ENCODE measurements around the gene RGR.

DNA sequence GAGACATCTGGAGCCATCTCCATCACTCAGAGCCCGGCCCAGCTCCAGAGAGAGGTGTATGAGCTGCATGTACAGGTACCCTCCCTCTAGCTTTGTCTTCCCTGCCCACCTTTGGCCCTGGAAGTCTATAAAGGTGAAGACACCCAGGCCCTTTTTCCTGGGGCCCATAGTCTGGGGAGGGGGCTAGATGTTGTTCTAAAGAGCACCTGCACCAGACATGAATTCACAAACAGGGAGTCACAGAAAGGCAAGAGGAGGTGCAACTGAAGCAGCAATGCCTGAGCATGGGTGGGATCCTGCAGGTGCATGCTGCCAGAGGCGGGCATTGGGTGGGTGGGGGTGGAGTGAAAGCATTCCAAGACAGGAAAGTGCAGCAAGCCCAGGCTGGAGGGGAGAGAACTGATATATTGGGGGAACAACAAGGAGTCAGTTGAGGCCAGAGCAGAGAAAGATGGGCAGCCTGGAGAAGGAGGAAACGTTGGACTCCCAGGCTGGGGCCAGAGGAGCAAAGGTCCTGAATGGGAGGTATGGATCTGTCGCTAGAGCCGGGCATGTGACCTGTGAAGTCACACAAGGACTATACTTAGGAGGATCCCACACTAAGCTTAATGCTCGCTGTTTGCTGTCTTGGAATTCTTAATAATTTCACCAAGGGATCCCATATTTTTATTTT lies 38.9 kb upstream of the RGR start:
- no peak for TF ChIP-seq TAF1 (IDR thresholded peaks at IDR 0.05; ENCODE audit: borderline replicate concordance, insufficient read depth, low read length)
- TF ChIP-seq, protein P1, sequence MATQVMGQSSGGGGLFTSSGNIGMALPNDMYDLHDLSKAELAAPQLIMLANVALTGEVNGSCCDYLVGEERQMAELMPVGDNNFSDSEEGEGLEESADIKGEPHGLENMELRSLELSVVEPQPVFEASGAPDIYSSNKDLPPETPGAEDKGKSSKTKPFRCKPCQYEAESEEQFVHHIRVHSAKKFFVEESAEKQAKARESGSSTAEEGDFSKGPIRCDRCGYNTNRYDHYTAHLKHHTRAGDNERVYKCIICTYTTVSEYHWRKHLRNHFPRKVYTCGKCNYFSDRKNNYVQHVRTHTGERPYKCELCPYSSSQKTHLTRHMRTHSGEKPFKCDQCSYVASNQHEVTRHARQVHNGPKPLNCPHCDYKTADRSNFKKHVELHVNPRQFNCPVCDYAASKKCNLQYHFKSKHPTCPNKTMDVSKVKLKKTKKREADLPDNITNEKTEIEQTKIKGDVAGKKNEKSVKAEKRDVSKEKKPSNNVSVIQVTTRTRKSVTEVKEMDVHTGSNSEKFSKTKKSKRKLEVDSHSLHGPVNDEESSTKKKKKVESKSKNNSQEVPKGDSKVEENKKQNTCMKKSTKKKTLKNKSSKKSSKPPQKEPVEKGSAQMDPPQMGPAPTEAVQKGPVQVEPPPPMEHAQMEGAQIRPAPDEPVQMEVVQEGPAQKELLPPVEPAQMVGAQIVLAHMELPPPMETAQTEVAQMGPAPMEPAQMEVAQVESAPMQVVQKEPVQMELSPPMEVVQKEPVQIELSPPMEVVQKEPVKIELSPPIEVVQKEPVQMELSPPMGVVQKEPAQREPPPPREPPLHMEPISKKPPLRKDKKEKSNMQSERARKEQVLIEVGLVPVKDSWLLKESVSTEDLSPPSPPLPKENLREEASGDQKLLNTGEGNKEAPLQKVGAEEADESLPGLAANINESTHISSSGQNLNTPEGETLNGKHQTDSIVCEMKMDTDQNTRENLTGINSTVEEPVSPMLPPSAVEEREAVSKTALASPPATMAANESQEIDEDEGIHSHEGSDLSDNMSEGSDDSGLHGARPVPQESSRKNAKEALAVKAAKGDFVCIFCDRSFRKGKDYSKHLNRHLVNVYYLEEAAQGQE (IDR thresholded peaks at IDR 0.05; ENCODE audit: insufficient read depth in 1 of 2, low read depth in 2 of 2, low read length in 2 of 2), result no peak
- TF ChIP-seq POLR2AphosphoS5 (IDR thresholded peaks at IDR 0.05; ENCODE audit: low read depth, low read length), result no peak

All from PFSK-1 (cell line).